Suprapubic skin (tissue), 3 donors: ENCODE results near the gene RNF8.

ENCODE experiments used
- EP300 ChIP-seq: sonication (generic); formaldehyde crosslinking; IDR thresholded peaks from one replicate; pipeline ENCODE4 v1.6.1; 2017; ENCODE audit warnings: antibody characterized with exemption
- POLR2A ChIP-seq, 2 donors: fragments of 450-650 bp; IDR thresholded peaks; one replicate each; pipeline ENCODE4 v1.6.1; 2017; ENCODE audit warnings: antibody characterized with exemption in 2 of 2, mild to moderate bottlenecking in 2 of 2, moderate library complexity in 2 of 2
- TF ChIP-seq, protein P1 (sequence below), 2 donors: fragments of 200-600 bp in 1 of 2; fragments of 450-650 bp in 1 of 2; sonication (generic) in 1 of 2; IDR thresholded peaks; one replicate each; pipeline ENCODE4 v1.5.1; 2016 to 2019; ENCODE audit warnings: antibody characterized with exemption in 2 of 2, mild to moderate bottlenecking in 1 of 2, moderate library complexity in 1 of 2

DNA sequence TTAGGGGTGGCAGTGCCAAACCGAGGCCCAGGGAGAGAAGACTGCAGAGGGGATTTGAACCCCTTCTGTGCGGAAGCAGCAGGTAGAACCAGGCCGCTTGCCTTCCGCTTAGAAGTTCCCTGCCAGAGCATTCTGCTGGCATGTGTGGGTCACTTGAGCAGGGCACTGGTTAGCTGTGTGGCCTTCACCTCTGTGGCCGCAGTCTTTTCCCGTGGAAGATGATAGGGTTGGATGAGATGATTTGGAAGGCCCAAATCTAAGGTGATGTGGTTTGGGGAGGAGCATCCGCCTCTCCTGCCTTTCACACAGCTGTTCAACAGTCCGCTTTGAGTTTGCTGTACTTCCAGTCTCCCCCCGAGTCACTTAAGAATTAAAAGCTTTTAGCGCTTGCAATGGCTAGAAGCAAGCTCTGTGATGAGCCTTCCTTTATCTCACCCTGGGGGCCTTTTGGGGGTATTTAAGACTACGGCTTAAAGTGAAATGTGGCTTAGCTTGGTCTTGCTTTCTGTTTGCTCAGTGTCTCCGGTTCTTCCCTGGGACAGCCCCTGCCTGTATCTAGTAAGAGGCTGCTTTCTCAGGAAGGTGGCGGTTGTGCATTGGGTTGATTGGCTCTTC is 80.0 kb downstream of the RNF8 start:
- no peak for TF ChIP-seq EP300
- TF ChIP-seq, protein P1, sequence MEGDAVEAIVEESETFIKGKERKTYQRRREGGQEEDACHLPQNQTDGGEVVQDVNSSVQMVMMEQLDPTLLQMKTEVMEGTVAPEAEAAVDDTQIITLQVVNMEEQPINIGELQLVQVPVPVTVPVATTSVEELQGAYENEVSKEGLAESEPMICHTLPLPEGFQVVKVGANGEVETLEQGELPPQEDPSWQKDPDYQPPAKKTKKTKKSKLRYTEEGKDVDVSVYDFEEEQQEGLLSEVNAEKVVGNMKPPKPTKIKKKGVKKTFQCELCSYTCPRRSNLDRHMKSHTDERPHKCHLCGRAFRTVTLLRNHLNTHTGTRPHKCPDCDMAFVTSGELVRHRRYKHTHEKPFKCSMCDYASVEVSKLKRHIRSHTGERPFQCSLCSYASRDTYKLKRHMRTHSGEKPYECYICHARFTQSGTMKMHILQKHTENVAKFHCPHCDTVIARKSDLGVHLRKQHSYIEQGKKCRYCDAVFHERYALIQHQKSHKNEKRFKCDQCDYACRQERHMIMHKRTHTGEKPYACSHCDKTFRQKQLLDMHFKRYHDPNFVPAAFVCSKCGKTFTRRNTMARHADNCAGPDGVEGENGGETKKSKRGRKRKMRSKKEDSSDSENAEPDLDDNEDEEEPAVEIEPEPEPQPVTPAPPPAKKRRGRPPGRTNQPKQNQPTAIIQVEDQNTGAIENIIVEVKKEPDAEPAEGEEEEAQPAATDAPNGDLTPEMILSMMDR (IDR thresholded peaks at IDR 0.05) = no peak
- TF ChIP-seq POLR2A (IDR thresholded peaks at IDR 0.05) = no peak
